GM19395 (cell line): ENCODE measurements around the gene LAMP1.
"Not testable (repeated sequence)": the region's sequence is repeated elsewhere in the genome, so short reads cannot be mapped to it uniquely, and the experiment has no call there.

Experiments
- ATAC-seq: cut with Tn5 transposase; IDR thresholded peaks from one replicate; pipeline ENCODE4 v1.9.1; 2021; ENCODE audit warnings: mild to moderate bottlenecking, moderate library complexity; ENCODE audit not compliant: unreplicated experiment

The LAMP1 gene

GRCh38 chr13:113354831-113355610 lies 58.0 kb downstream of the LAMP1 start:
- no peak for ATAC-seq

- ATAC-seq, result no peak
Observed at GRCh38 chr13:113355621-113356020, 58.6 kb downstream of the LAMP1 start.

- ATAC-seq, result no peak
Observed at GRCh38 chr13:113356596-113356995, 59.6 kb downstream of the LAMP1 start.

DNA sequence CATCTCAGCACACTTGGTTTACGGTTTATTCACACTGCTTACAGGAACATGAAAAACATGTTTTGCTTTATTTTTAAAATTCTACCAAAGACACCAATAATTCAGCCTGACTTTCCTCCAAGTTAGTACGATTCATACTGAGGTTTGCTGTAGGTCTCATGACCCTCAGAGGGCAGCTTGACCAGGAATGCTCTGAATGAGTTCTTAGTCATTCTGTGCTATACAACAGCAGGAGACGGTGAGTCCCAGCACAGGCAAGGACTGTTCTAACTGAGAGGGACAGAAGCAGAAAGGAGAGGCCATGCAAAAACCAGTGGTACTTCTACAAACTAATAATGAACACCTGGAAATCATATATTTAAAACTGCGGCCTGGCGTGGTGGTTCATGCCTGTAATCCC lies 60.5 kb downstream of the LAMP1 start:
- no peak for ATAC-seq

DNA sequence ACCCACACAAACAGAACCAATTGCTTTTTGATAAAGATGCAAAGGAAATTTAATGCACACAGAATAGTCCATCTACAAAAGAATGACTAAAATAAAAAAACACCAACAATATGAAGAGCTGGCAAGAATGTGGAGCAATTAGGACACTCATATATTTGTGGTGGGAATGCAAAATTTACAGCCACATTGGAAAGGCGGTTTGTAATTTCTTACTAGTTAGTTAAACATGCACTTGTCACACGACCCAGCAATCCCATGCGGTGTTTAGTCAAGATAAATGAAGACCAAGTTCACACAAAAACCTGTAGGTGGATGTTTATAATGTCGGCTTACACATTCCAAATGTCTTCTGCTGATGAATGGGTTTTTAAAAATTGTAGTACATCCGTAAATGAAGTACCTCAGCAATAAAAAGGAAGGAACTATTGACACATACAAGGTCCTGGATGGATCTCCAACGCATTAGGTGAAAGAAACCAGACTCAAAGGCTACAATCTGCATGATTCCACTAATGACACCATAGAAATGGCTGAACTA lies 61.7 kb downstream of the LAMP1 start:
- no peak for ATAC-seq

DNA sequence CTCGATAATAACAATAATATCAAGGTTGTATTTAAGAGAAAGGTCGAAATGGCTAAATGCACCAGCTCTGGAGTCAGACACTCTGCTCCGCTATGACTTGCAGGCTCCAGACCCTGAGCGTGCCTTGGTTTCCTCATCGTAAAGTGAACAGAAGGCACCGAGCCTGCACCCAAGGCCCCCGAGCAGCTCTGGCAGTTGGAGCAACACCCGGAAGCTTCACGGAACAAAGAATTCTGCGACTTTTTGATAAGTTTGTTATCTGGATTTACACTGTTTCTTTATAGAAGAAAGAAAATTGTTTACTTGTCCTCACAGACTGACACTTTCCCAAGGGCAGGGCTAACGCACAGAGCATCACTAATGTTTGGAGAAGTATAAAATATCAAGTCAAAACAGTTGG lies 62.5 kb downstream of the LAMP1 start:
- no peak for ATAC-seq

DNA sequence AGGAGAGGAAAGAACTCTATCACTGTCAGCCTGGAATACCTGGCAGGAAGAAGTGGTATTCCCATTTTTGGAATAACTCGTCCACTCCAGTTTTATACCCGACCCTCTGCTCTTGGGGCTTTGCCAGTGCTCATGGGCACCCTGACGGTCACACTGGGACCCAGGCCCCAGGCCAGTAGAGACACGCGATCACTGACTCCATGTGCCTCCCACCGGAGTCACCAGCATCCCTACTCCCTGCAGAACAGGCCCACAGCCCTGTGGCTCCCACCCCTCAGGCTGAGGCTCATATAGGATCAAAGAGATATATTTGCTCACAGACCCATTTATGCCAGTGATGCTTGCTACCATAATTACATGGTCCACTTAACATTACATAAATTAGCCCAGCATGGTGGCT lies 63.4 kb downstream of the LAMP1 start:
- ATAC-seq, result no peak

DNA sequence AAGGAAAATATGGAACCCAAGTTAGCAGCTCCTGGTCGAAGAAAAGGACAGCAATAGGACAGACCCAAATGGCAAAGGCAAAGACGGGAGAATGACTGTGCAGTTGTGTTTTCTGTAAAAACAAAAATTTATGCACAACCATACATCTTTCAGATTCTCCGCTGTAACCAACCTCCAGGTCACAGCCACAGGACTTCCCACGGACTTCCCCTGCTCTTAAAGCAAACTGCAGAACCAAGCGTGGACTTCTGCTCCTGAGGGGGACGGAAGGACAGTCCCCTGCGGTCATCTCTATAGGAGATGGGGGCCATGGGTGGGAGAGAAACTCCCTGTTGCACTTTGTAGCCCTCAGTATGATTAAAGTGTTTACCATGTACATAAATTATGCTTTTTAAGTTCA lies 64.4 kb downstream of the LAMP1 start:
- no peak for ATAC-seq

DNA sequence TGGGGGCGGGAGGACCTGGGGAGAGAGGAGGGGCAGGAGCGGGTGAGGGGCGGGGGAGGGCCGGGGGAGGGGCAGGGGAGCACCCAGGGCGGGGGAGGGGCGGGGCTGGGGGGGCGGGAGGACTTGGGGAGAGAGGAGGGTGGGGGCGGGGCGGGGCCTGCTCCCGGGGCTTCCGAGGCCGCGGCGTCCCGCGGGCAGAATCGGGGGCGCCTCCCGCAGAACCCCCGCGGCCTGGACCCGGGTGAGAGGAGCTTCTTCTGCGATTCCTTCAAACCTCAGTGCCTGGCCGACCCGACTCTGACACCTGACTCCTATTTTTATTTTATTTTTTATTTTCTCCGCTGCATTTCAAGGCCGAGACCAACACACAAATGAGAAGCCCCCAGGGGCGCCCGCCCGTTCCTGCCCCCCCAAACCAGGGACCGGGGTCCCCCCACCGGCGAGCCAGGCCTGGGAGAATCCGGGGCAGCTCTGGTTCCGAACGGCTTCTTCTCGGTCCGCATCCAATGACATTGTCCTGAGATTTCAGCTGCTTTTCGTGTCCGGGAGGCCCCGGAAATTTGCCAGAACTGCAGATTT lies 67.4 kb downstream of the LAMP1 start:
- ATAC-seq, result no peak

- ATAC-seq, result no peak
Observed at GRCh38 chr13:113364901-113365582, 68.0 kb downstream of the LAMP1 start.

DNA sequence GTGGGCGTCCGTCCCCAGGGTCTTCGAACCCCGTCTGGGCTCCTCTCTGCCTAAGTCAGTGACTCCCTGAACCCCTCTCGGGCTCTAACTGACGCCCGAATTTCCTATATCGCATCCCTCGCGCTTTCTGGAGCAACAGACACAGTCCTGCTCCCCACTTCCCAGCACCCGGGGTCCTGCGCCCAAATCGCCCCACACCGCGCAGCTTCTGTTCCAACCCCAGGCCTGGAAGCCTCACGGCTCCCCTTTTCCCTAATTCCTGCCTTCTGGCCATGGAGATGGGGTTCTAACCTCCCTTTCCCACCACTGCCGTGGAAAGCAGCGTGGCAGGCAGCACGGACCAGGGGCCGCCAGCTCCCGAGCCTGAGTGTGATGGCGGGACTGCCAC lies 68.5 kb downstream of the LAMP1 start:
- no peak for ATAC-seq

- ATAC-seq, result no peak
Observed at GRCh38 chr13:113365971-113366588, 69.0 kb downstream of the LAMP1 start.

- ATAC-seq, result no peak
Observed at GRCh38 chr13:113367020-113367560, 70.1 kb downstream of the LAMP1 start.

DNA sequence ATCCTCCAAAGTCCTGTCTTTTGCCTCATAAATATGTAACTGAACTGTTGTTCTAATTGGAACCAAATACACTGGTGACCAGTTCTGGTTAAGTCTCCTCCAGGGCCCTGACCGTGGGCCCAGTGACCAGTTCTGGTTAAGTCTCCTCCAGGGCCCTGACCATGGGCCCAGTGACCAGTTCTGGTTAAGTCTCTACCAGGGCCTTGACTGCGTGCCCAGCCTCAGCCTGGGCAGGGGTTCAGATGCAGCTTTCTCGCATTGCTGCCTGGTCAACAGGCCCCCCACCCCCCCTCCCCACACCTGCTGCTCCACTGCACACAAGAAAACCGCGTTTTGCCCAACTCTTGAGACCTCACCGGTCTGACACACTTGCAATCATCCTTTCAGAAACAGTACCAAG lies 70.7 kb downstream of the LAMP1 start:
- no peak for ATAC-seq

GRCh38 chr13:113368353-113368752 lies 71.3 kb downstream of the LAMP1 start:
- not testable (repeated sequence) for ATAC-seq

GRCh38 chr13:113369189-113369588 lies 72.2 kb downstream of the LAMP1 start:
- no peak for ATAC-seq

- ATAC-seq, result no peak
Observed at GRCh38 chr13:113369881-113370280, 72.8 kb downstream of the LAMP1 start.

- ATAC-seq, result no peak
Observed at GRCh38 chr13:113371061-113371460, 74.0 kb downstream of the LAMP1 start.

DNA sequence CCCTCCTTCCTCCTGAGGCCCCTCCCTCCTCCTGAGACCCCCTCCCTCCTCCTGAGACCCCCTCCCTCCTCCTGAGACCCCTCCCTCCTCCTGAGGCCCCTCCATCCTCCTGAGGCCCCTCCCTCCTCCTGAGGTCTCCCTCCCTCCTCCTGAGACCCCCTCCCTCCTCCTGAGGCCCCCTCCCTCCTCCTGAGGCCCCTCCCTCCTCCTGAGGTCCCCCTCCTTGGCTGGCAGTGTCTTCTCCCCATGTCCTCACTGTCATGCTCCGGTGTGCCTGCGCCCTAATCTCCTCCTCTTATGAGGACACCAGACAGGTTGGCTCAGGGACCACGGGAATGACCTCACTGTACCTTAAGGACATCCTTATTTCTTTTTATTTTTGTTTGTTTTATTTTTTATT lies 74.7 kb downstream of the LAMP1 start:
- not testable (repeated sequence) for ATAC-seq
